K562 (cell line): Measurements from ENCODE around the gene SNX12. TPM values are rescaled to one million over a fixed set of nuclear protein-coding genes. Genes with fewer than 3 reads are reported as not detected.

Experiments
- ATAC-seq: fragments of 200-7000 bp; cut with Tn5 transposase; 3 replicates; pipeline ENCODE4 v1.9.1; 2020; ENCODE audit warnings: moderate library complexity
- BruUV-seq: library from RNA; stranded (reverse); fragments of 400-500 nt; replicated peaks from 2 replicates; lab custom pipeline; 2021; lab: Mats Ljungman, UMichigan
- CTCF ChIA-PET: fragments of 300-600 bp; formaldehyde crosslinking; extraction: SDS; loops from one replicate; lab custom pipeline; 2021; ENCODE audit warnings: low intra/inter-chr PET ratio; lab: Yijun Ruan, JAX
- POLR2A ChIA-PET: fragments of 300-600, 350-650 bp; sonication (Branson Sonifier 250); formaldehyde crosslinking; extraction: SDS; loops from one replicate; lab custom pipeline; 2021; ENCODE audit warnings: antibody characterized with exemption, inconsistent platforms; lab: Yijun Ruan, JAX
- DNase-seq, 4 experiments: peaks; one replicate each; pipeline versions ENCODE4 v3.0.0 to v3.0.0-alpha.2; 2011 to 2018; ENCODE audit warnings: low spot score in 3 of 4, mixed read lengths in 3 of 4; ENCODE audit errors: extremely low read depth in 1 of 4
- FAIRE-seq: peaks from 2 replicates; lab custom pipeline; 2011; peaks lifted over from hg19 to GRCh38; lab: Jason Lieb, UNC
- H2AFZ ChIP-seq: 2 replicates; pipeline ENCODE4 v1.6.0; 2011; ENCODE audit warnings: low read depth, low read length, control low read depth, inconsistent platforms
- H3K27ac ChIP-seq: fragments of 200-600 bp; 3 replicates; pipeline ENCODE4 v1.8.0; 2011; ENCODE audit warnings: low read depth, mild to moderate bottlenecking, control low read depth, inconsistent platforms, low read length, moderate library complexity, mixed read lengths; ENCODE audit errors: extremely low read depth
- H3K27me3 ChIP-seq, 2 experiments: fragments of 300-600 bp in 1 of 2; 2 replicates in 1 of 2; 3 replicates in 1 of 2; pipeline versions ENCODE4 v1.6.0 to v1.8.0; 2011; ENCODE audit warnings: inconsistent platforms in 2 of 2, low read length in 2 of 2, mild to moderate bottlenecking in 1 of 2, mixed read lengths in 1 of 2, moderate library complexity in 1 of 2; ENCODE audit not compliant: control insufficient read depth in 2 of 2, insufficient read depth in 2 of 2
- H3K36me3 ChIP-seq: fragments of 300-600 bp; 3 replicates; pipeline ENCODE4 v1.8.0; 2011; ENCODE audit warnings: mild to moderate bottlenecking, low read length, inconsistent platforms; ENCODE audit not compliant: control insufficient read depth, insufficient read depth
- H3K4me1 ChIP-seq, 2 experiments: fragments of 200-600 bp in 1 of 2; replicated peaks in 1 of 2; 2 replicates in 1 of 2; 3 replicates in 1 of 2; pipeline versions ENCODE4 v1.5.1 to v1.8.0; 2011; ENCODE audit warnings: inconsistent platforms in 2 of 2, low read length in 2 of 2, mild to moderate bottlenecking in 1 of 2, mixed read lengths in 1 of 2, moderate library complexity in 1 of 2; ENCODE audit not compliant: control insufficient read depth in 2 of 2, insufficient read depth in 2 of 2
- H3K4me2 ChIP-seq: 2 replicates; pipeline ENCODE4 v1.6.1; 2011; ENCODE audit warnings: low read length, control low read depth, inconsistent platforms, mixed read lengths; ENCODE audit not compliant: insufficient read depth
- H3K4me3 ChIP-seq: fragments of 200-600 bp; sonication (generic), shearing (Covaris generic); 2 replicates; pipeline ENCODE4 v1.5.1; 2016; ENCODE audit warnings: control low read depth, inconsistent platforms
- H3K79me2 ChIP-seq: fragments of 200-600 bp; 3 replicates; pipeline ENCODE4 v1.8.0; 2011; ENCODE audit warnings: low read length, inconsistent platforms; ENCODE audit not compliant: control insufficient read depth, insufficient read depth
- H3K9ac ChIP-seq, 2 experiments: 2 replicates each; pipeline versions ENCODE4 v1.6.0 to v1.6.1; 2011; ENCODE audit warnings: low read depth in 2 of 2, low read length in 2 of 2, control low read depth in 1 of 2, inconsistent platforms in 1 of 2, mild to moderate bottlenecking in 1 of 2, mixed read lengths in 1 of 2; ENCODE audit not compliant: insufficient read depth in 1 of 2
- H3K9me1 ChIP-seq: one replicate; pipeline ENCODE4 v1.6.0; 2011; ENCODE audit warnings: inconsistent platforms, mild to moderate bottlenecking, low read length, moderate library complexity; ENCODE audit not compliant: control insufficient read depth, insufficient read depth
- H3K9me3 ChIP-seq: replicated peaks from 2 replicates; pipeline ENCODE4 v1.5.1; 2011; ENCODE audit warnings: low read depth, low read length, inconsistent platforms; ENCODE audit not compliant: control insufficient read depth, insufficient read depth
- H4K20me1 ChIP-seq: replicated peaks from 2 replicates; pipeline ENCODE4 v1.6.1; 2011; ENCODE audit warnings: low read length, inconsistent platforms, mixed read lengths; ENCODE audit not compliant: control insufficient read depth, insufficient read depth
- CSDE1 ChIP-seq, 2 experiments: fragments of 450-650 bp; IDR thresholded peaks; 2 replicates each; pipeline ENCODE4 v1.6.1; 2016; ENCODE audit warnings: mild to moderate bottlenecking in 1 of 2
- KDM1A ChIP-seq, 2 experiments: fragments of 450-650 bp; IDR thresholded peaks; 2 replicates each; pipeline ENCODE4 v1.6.1; 2016; ENCODE audit warnings: mild to moderate bottlenecking in 2 of 2
- WGBS: fragments of 100-300 bp; shearing (Covaris generic); methylation state at CpG from one replicate; pipeline ENCODE4 v1.1.6; 2016; ENCODE audit warnings: low coverage, mixed read lengths; ENCODE audit not compliant: insufficient coverage; ENCODE audit errors: missing lambda C conversion rate; 5-methylcytosine and 5-hydroxymethylcytosine counted together
- in situ Hi-C: fragments of 300-500 bp; cut with MboI; formaldehyde crosslinking; loops from 4 replicates; pipeline ENCODE4 v1.15.0; 2018; ENCODE audit warnings: inconsistent platforms, mixed read lengths
- intact Hi-C: fragments of 100-400 bp; cut with micrococcal nuclease; formaldehyde crosslinking; loops from 2 replicates; pipeline ENCODE4 v1.14.2; 2022
- polyA plus RNA-seq, 8 experiments: library from polyadenylated mRNA; depleted of rRNA in 4 of 8; stranded (reverse) in 5 of 8; unstranded in 3 of 8; fragments of >200 nt; fragmentation: Nextera tagmentation in 2 of 8; fragmentation: Illumina TruSeq in 1 of 8; extraction: Ambion mirVana in 2 of 8; extraction: Trizol in 1 of 8; gene quantifications; 2 replicates each; pipeline versions ENCODE4 v1.2.1 to v1.2.3, GENCODE V29; 2011 to 2014; ENCODE audit warnings: inconsistent platforms in 1 of 8, missing spikeins in 1 of 8
- total RNA-seq, 7 experiments: library from RNA; depleted of rRNA in 6 of 7; stranded (reverse); fragments of >200 nt in 6 of 7; fragmentation: Illumina TruSeq in 2 of 7; extraction: Trizol in 2 of 7; gene quantifications; 2 replicates each; pipeline versions ENCODE4 v1.2.1 to v1.2.3, GENCODE V29; 2011 to 2021; ENCODE audit warnings: low replicate concordance in 1 of 7
- TF ChIP-seq, protein P1 (sequence below): sonication (generic); formaldehyde crosslinking; IDR thresholded peaks from 2 replicates; pipeline ENCODE4 v1.8.1; 2023; ENCODE audit warnings: mild to moderate bottlenecking, missing genetic modification reagents

Gene SNX12
- total and polyA plus RNA-seq, 9 of the 15 experiments (the other 6 are each of a cell fraction or from before 2014, with no cell fraction given), result 12.7 to 50.3 (median 37.1) TPM

DNA sequence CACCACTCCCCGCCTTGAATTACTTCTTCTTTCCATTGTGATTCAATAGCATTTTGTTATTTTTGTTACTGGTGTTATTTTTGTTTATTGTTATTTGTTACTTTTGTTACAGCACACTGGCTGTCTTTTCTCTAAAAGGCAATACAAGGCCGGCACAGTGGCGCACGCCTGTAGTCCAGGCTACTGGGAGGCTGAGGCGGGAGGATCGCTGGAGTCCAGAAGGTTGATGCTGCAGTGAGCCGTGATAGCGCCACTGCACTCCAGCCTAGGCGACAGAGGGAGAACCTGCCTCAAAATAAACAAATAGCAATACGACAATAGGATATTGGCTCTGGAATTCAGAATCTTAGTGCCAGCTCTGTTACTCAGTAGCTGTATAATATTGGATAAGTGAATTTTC, 49.2 kb upstream of the SNX12 start:
- no peak for ATAC-seq
- H3K4me2 ChIP-seq, result peak overlapping the region; percentile 88
- H3K4me1 ChIP-seq, result peaks cover 8 to 12% of the 10 kb centered on the region in 2 experiments
- intact Hi-C loops, result no loop called here
- no TSS peak for BruUV-seq
- no peaks in the 10 kb centered on the region for H3K9me3 ChIP-seq
- CTCF ChIA-PET, result no interaction called here
- DNase-seq, result no peak
- H4K20me1 ChIP-seq, result no peaks in the 10 kb centered on the region
- peak; percentile 44 for FAIRE-seq
- in situ Hi-C loops, result no loop called here
- peak overlapping the region in 1 of 2 experiments; percentile 86; a peak in 1 of 4 replicates for H3K9ac ChIP-seq
- peaks cover 30% of the 10 kb centered on the region; the same call in 2 of the 3 replicates for H3K36me3 ChIP-seq
- H3K27me3 ChIP-seq, result no peaks in the 10 kb centered on the region
- H3K4me3 ChIP-seq, result no peak overlapping the region
- peaks cover 15% of the 10 kb centered on the region for H3K79me2 ChIP-seq
- TF ChIP-seq KDM1A (IDR thresholded peaks at IDR 0.05) (0 out of 4 replicates have a peak, but pooled peaks of 1 of the 2 experiments have one; percentile 17), CSDE1 (IDR thresholded peaks at IDR 0.05) (no peak)
- TF ChIP-seq, protein P1, sequence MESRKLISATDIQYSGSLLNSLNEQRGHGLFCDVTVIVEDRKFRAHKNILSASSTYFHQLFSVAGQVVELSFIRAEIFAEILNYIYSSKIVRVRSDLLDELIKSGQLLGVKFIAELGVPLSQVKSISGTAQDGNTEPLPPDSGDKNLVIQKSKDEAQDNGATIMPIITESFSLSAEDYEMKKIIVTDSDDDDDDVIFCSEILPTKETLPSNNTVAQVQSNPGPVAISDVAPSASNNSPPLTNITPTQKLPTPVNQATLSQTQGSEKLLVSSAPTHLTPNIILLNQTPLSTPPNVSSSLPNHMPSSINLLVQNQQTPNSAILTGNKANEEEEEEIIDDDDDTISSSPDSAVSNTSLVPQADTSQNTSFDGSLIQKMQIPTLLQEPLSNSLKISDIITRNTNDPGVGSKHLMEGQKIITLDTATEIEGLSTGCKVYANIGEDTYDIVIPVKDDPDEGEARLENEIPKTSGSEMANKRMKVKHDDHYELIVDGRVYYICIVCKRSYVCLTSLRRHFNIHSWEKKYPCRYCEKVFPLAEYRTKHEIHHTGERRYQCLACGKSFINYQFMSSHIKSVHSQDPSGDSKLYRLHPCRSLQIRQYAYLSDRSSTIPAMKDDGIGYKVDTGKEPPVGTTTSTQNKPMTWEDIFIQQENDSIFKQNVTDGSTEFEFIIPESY (CRISPR knock-in tag), result peak; percentile 91
- TF ChIP-seq, all 486 proteins: peak for 2
- POLR2A ChIA-PET, result interaction anchor here (1.2 to 3.3 kb wide), 2 partner anchors 12 to 26 kb away, joined by 5 to 29 read pairs; no protein-coding TSS in a partner anchor
- Histone ChIP-seq H3K9me1 (peaks cover 2% of the 10 kb centered on the region), H3K27ac (peak overlapping the region; percentile 91; the same call in 2 of the 3 replicates), H2AFZ (peak overlapping the region; percentile 90)
- 70% methylated on average over 9 of the region's 10 CpGs for WGBS
